Pancreas (tissue), 10 donors: ENCODE data around the gene CDC42SE2. TPM values are rescaled to one million over a fixed set of nuclear protein-coding genes. Genes with fewer than 3 reads are reported as not detected.

Experiments used
- ATAC-seq, 4 donors: fragments of 200-7000 bp; cut with Tn5 transposase; one replicate each; pipeline versions ENCODE4 v1.8.0 to v1.9.1; 2020; ENCODE audit warnings: mild to moderate bottlenecking in 4 of 4, moderate library complexity in 4 of 4
- DNase-seq, 6 donors: peaks; one replicate each; pipeline ENCODE4 v3.0.0-alpha.2; 2020
- FAIRE-seq: peaks from 2 replicates; lab custom pipeline; 2012; peaks lifted over from hg19 to GRCh38; lab: Jason Lieb, UNC
- H3K27ac ChIP-seq, 4 donors: fragments of 200-600 bp; sonication (generic); 1 replicate in 3 of 4; 2 replicates in 1 of 4; pipeline versions ENCODE4 v1.5.0 to v1.8.0; 2020
- H3K27me3 ChIP-seq, 4 donors: fragments of 200-600 bp; one replicate each; pipeline ENCODE4 v1.8.0; 2021
- H3K36me3 ChIP-seq, 3 donors: fragments of 200-600 bp; sonication (generic) in 1 of 3; one replicate each; pipeline versions ENCODE4 v1.5.0 to v1.8.0; 2020 to 2021
- H3K4me1 ChIP-seq, 3 donors: fragments of 200-600 bp; one replicate each; pipeline ENCODE4 v1.8.0; 2021
- H3K4me3 ChIP-seq, 4 donors: fragments of 200-600 bp; sonication (generic) in 2 of 4; one replicate each; pipeline versions ENCODE4 v1.5.0 to v1.8.0; 2020 to 2021
- H3K9me3 ChIP-seq, 4 donors: fragments of 200-600 bp; one replicate each; pipeline ENCODE4 v1.8.0; 2021
- WGBS, 2 donors: extraction: QIAGEN DNeasy Blood & Tissue Kit; methylation state at CpG; one replicate each; pipeline ENCODE4 v1.1.7; 2013; 5-methylcytosine and 5-hydroxymethylcytosine counted together
- intact Hi-C, 3 donors: fragments of 100-400 bp; cut with DNase I; formaldehyde crosslinking; loops; one replicate each; pipeline versions ENCODE4 v1.11.1 to v1.14.2; 2022
- polyA plus RNA-seq, 2 donors: library from polyadenylated mRNA; stranded (reverse); fragments of 200-250 nt; gene quantifications; one replicate each; pipeline ENCODE4 v1.2.3, GENCODE V29; 2013
- total RNA-seq, 6 donors: library from RNA; stranded (reverse); fragmentation: NEBNext Ultra II Directional in 4 of 6; extraction: Animal tissue kit (Norgen Biotek cat#: 25700) in 4 of 6; gene quantifications; one replicate each; pipeline versions ENCODE4 v1.2.1 to v1.2.4, GENCODE V29; 2021 to 2023
- TF ChIP-seq, protein P1 (sequence below), 4 donors: fragments of 200-600 bp; sonication (generic) in 3 of 4; IDR thresholded peaks; one replicate each; pipeline versions ENCODE4 v1.5.0 to v1.8.0; 2021; ENCODE audit warnings: antibody characterized with exemption in 4 of 4
- donor health status: healthy with polysubstance abuse.
- donor health status: DM: no; HTN: no; CAD: no; lungs with moderate emphysema.
- donor health status: DM: no; HTN: no; CAD: no.
- donor health status: control.
- donor health status: control.
- donor health status: Bipolar disorder and iron deficiency.
- donor health status: DM: yes; HTN: yes; CAD: no.
- donor health status: DM: no; HTN: no; CAD: no.
- donor health status: DM: no; HTN: no; CAD: no.
- donor health status: DM: yes; HTN: yes; CAD: no.

CDC42SE2 gene
- total and polyA plus RNA-seq, 8 donors, result 10.7 to 30.5 (median 20.3) TPM

DNA sequence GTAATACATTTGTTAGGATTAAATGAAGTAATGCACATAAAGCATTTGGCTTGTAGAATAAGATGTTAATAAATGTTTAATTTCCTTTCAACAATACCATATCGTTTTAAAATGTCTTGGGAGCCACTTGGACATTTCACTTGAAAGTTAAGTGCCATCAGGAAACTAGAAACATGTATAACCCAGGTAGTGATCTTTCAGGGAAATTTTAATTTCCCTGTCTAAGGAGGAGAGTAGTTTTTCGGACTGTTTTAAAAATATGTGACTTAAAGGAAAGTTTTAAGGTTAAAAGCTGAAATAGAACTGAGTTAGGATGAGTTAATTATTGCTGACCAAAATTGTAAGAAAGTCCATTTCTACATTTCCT lies 18.0 kb downstream of the CDC42SE2 start:
- Histone ChIP-seq H3K27ac (peak overlapping the region in 2 of 4 donors; percentile 25 to 35), H3K36me3 (no peaks in the 10 kb centered on the region), H3K4me3 (no peak overlapping the region), H3K27me3 (no peaks in the 10 kb centered on the region), H3K4me1 (peaks cover 11 to 33% (median 18%) of the 10 kb centered on the region in 3 donors), H3K9me3 (no peaks in the 10 kb centered on the region)
- DNase-seq, result no peak
- WGBS, 2 donors, result 22 to 23% methylated on average over 2 of the region's 2 CpGs
- ATAC-seq, result no peak
- intact Hi-C loops, result no loop called here
- FAIRE-seq, result no peak
- TF ChIP-seq, protein P1, sequence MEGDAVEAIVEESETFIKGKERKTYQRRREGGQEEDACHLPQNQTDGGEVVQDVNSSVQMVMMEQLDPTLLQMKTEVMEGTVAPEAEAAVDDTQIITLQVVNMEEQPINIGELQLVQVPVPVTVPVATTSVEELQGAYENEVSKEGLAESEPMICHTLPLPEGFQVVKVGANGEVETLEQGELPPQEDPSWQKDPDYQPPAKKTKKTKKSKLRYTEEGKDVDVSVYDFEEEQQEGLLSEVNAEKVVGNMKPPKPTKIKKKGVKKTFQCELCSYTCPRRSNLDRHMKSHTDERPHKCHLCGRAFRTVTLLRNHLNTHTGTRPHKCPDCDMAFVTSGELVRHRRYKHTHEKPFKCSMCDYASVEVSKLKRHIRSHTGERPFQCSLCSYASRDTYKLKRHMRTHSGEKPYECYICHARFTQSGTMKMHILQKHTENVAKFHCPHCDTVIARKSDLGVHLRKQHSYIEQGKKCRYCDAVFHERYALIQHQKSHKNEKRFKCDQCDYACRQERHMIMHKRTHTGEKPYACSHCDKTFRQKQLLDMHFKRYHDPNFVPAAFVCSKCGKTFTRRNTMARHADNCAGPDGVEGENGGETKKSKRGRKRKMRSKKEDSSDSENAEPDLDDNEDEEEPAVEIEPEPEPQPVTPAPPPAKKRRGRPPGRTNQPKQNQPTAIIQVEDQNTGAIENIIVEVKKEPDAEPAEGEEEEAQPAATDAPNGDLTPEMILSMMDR (IDR thresholded peaks at IDR 0.05), result no peak

GRCh38 chr5:131282235-131282634 lies 18.4 kb downstream of the CDC42SE2 start:
- FAIRE-seq (no peak), ATAC-seq (no peak), DNase-seq (no peak)
- no peak overlapping the region for H3K4me3 ChIP-seq
- no peaks in the 10 kb centered on the region for H3K27me3 ChIP-seq
- H3K36me3 ChIP-seq, result no peaks in the 10 kb centered on the region
- WGBS, 2 donors, result 80 to 85% methylated on average over 2 of the region's 2 CpGs
- peaks cover 11 to 31% (median 18%) of the 10 kb centered on the region in 3 donors for H3K4me1 ChIP-seq
- intact Hi-C loops, result no loop called here
- TF ChIP-seq, protein P1 (IDR thresholded peaks at IDR 0.05), result no peak
- H3K27ac ChIP-seq, result peak overlapping the region in 2 of 4 donors; percentile 25 to 35
- no peaks in the 10 kb centered on the region for H3K9me3 ChIP-seq

DNA sequence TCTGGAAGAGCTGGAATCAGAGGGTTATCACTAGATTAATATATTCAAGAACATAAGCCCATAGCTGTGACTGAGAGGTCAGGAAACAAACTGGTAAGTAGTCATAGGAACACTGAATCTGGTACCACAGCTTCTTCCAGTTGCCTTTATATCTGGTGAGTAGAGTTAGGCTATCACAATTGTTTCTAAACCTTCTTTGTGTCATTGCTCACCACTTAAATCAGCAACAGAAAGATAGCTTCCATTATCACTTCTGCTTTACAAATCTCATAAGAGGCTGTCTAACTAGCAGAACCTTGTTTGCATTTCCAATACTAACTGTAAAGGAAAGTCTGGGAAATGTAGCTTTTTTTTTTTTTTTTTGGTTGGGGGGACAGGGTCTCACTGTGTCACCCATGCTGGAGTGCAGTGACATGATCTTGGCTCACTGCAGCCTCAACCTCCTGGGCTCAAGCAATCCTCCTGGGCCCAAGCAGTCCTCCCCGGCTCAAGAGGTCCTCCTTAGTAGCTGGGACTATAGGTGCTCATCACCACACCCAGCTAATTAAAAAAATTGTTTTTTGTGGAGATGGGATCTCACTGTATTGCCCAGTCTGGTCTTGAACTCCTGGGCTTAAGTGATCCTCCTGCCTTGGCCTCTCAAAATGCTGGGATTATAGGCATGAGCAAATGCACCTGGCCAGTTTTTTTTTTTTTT lies 22.0 kb downstream of the CDC42SE2 start:
- FAIRE-seq (no peak), ATAC-seq (no peak), DNase-seq (no peak)
- H3K9me3 ChIP-seq, result no peaks in the 10 kb centered on the region
- H3K36me3 ChIP-seq, result no peaks in the 10 kb centered on the region
- no peak overlapping the region for H3K4me3 ChIP-seq
- 91 to 93% methylated on average over 1 of the region's 1 CpG for WGBS, 2 donors
- H3K27me3 ChIP-seq, result no peaks in the 10 kb centered on the region
- peaks cover 8 to 16% (median 10%) of the 10 kb centered on the region in 3 donors for H3K4me1 ChIP-seq
- no peak overlapping the region for H3K27ac ChIP-seq
- TF ChIP-seq, protein P1 (IDR thresholded peaks at IDR 0.05), result no peak
- intact Hi-C loops, result no loop called here

- TF ChIP-seq, protein P1 (IDR thresholded peaks at IDR 0.05), result no peak
- Histone ChIP-seq H3K9me3 (no peaks in the 10 kb centered on the region), H3K27ac (no peak overlapping the region), H3K4me3 (no peak overlapping the region), H3K27me3 (no peaks in the 10 kb centered on the region), H3K4me1 (peaks cover 3 to 11% (median 5%) of the 10 kb centered on the region in 3 donors), H3K36me3 (no peaks in the 10 kb centered on the region)
- 86 to 91% methylated on average over 5 of the region's 5 CpGs for WGBS, 2 donors
- DNase-seq (no peak), ATAC-seq (peak in 1 of 4 donors; percentile 34), FAIRE-seq (no peak)
- intact Hi-C loops, result no loop called here
These were observed 22.5 kb downstream of the CDC42SE2 start for GRCh38 chr5:131286400-131286715.

DNA sequence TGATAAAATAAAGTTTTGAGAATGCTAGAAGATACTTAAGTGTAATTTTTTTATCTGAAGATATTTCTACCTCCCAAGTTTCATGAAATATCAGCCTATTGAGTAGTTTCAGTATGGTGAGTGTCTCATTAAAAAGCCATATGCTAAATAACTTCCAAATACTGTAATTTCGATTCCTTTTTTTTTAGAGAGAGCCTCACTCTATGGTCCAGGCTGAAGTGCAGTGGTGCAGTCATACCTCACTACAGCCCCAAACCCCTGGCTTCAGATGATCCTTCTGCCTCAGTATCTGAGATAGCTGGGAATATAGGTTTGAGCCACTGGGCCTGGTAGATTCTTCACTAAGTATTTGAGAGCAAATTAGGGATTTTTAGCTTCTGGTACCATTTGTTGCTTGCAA lies 24.5 kb downstream of the CDC42SE2 start:
- 50 to 76% methylated on average over 1 of the region's 1 CpG for WGBS, 2 donors
- FAIRE-seq (no peak), DNase-seq (no peak), ATAC-seq (no peak)
- H3K9me3 ChIP-seq, result no peaks in the 10 kb centered on the region
- TF ChIP-seq, protein P1 (IDR thresholded peaks at IDR 0.05), result no peak
- no peaks in the 10 kb centered on the region for H3K4me1 ChIP-seq
- H3K4me3 ChIP-seq, result no peak overlapping the region
- no peaks in the 10 kb centered on the region for H3K36me3 ChIP-seq
- no peak overlapping the region for H3K27ac ChIP-seq
- no peaks in the 10 kb centered on the region for H3K27me3 ChIP-seq
- intact Hi-C loops, result no loop called here
